GM19025 (cell line): ENCODE results near the gene SPAG17.

Source experiments
- ATAC-seq: cut with Tn5 transposase; IDR thresholded peaks from one replicate; pipeline ENCODE4 v1.9.1; 2021; ENCODE audit warnings: mild to moderate bottlenecking, low read depth, moderate library complexity; ENCODE audit not compliant: unreplicated experiment

Gene SPAG17

DNA sequence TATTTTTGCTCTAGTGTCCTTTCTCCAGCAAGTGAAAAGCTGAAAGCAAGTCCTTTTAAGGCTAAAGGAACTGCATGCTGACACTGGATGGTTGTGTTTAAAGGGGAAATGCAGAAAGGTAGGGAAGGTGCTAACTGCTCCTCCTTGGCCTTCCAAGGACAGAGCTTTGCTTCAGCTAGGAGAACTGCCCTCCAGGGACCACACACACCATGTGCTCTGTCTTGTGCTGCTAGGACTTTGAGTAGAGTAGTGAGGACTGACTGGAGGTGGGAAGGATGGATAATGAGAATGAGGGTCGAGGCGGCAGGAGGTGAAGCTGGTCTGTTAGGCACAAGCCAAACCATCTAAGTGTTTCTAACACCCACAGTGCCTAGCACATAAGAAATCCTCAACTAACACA is 177.6 kb downstream of the SPAG17 start:
- no peak for ATAC-seq

DNA sequence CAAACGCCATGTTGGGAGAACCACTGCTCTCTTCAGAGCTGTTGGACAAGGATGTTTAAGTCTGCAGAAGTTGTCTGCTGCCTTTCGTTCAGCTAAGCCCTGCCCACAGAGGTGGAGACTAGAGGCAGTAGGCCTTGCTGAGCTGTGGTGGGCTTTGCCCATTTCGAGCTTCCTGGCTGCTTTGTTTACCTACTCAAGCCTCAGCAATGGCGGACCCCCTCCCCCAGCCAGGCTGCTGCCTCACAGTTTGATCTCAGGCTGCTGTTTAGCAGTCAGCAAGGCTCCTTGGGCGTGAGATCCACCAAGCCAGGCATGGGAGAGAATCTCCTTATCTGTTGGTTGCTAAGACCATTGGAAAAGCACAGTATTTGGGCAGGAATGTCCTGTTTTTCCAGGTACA is 180.7 kb downstream of the SPAG17 start:
- no peak for ATAC-seq

DNA sequence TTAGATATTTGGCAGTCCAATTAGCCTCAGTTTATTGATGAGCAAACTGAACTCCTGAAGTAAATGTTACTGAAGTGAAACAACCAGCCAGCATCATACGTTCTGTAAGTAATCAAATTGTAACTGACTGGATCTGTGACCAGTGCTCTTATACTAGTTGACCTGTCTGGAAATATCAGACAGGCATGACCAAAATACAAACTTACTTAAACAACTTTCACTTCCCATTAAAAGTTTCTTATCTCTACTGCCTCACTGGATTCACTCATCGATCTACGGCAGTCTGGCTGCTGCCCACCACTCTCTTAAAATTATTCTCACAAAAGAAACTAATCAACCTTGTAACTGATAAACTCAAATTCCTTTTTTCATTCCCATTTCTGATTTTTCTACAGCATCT is 199.1 kb downstream of the SPAG17 start:
- ATAC-seq = no peak

DNA sequence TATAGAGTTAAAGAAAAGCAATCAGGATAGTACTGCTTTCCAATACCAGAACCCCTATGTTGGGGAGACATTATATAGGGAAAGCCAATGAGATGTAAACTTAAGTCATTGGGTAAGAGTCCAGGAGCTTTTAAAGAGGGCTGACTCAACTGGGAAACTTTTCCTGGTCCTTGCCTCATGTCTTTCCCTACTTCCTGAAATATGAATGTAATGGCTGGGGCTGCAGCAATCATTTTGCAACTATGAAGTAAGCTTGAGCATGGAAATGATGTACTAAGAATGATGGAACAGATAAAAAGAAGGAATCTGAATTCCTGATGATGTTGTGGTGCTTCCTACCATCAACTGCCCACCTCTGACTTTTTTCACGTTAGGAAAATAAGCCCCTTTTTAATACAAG is 199.8 kb downstream of the SPAG17 start:
- no peak for ATAC-seq

DNA sequence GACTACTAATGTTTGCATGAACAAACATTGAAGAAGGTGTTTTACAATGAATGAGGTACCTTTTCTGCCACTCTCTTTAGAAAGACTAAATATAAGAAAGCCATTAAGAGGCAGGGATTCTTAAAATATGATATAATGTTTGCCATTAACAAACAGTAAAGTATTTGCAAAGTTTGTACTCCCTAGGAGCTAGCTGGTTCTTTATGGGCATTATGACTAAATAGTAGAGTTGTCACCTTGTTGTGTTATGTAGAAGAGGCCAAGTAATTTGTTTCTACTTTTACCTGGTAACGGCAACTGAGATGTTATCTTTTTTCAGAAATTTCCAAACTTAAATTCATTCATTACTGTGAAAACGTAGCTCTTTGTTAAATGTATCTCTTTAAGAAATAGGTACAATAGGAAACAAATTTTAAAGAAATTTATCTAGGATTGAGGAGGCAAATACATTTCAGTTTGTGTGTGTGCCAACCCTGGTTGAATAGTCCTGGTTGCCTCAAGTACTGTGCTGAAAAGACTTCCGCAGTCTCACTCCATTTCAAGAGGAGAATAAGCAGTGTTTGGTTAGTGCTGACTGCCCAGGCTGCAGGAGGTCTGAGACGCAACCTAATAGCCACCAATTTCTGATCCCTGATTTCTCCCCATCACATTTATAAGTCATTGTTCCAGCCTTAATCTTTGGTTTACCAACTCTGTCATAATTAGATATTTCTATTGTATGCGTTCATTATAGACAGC is 203.4 kb downstream of the SPAG17 start:
- no peak for ATAC-seq

DNA sequence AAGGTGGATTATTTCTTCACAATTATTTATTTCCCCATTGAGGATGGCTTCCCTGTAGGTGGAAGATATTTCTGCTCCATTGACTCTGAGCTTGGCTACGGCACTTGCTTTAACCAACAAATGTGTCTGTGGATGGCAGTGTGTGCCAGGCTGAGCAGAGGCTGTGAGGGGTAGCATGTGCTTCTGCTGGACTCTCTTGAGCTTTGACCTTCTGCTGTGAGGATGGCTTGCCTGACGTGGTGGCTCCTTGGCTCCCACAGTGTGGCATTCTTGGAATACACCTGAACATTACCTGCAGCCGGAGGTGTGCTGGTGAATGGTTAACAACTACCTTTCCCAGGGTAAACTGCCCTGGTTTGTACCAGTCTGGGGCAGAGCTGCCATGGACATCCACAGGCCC is 208.6 kb downstream of the SPAG17 start:
- ATAC-seq = no peak

DNA sequence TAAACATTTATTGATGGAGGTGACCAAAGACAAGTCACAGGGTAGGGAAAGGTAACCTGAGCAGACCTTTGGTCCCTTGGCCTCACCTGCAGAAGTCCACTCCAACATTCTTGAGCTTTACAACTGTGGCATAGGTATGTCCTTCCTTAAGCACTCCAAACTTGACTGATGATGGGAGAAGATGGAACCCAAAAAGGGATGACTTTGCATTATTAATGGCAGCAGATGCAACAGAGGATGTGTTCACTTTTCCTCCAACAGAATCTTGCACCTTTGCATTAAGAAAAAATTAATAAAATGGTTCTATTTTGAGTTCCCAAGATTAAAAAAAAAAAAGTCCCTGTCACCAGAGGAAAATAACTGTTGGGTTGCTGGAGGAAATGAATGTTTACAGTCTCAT is 213.3 kb downstream of the SPAG17 start:
- ATAC-seq = no peak

DNA sequence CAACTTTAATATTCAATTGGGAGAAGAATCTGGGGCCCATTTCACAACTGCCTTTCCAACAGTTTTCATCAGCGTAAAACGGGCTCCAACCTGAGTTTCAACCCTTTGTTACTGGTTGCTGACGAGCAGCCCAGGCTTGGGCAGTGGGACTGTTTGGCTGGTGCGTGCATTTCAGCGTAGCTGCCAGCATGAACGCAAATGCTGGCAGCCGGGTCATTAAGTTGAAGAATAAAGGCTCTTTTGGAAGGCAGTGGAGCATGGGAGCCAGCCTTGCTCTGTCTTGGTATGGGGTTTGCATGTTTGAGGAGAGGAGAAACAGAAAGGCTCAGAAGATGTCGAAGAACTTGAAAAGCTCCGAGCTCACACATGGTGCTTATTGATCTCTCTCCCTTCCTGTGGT is 214.8 kb downstream of the SPAG17 start:
- no peak for ATAC-seq

DNA sequence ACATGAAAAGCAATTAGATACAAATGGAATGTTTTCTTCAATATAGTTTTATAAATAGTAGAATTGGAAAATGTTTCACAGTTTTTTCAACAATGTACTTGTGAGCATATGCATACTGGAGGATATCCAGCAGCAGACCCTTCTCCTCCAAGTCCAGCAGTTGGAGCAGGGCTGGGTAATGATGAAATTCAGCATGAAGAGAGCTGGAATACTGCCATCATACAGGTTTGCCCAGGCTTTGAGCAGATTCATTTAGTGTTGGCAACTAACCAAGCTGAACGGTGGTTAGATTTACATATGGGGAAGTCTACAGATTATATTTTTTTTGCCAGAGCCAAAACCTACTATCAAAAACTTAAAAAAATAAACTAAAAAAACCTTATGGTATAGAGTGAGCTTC is 217.1 kb downstream of the SPAG17 start:
- ATAC-seq = no peak

DNA sequence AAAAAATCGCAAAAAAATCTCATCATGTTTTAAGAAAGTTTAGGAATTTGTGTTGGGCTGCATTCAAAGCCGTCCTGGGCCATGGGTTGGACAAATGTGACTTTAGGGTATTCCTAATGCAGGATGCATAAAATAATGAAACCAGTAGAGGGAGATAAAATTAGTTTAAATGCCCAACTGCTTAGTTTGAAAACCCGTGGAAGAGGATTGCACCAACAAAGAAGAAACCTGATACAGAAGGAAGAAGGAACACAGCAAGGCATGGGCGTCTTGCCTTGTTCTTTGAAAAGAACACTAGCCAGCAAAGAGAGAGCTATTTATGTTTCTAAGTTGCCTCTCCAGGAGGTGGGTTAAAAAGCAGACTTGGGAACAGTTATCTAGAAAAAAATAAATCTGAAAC is 217.6 kb downstream of the SPAG17 start:
- no peak for ATAC-seq

DNA sequence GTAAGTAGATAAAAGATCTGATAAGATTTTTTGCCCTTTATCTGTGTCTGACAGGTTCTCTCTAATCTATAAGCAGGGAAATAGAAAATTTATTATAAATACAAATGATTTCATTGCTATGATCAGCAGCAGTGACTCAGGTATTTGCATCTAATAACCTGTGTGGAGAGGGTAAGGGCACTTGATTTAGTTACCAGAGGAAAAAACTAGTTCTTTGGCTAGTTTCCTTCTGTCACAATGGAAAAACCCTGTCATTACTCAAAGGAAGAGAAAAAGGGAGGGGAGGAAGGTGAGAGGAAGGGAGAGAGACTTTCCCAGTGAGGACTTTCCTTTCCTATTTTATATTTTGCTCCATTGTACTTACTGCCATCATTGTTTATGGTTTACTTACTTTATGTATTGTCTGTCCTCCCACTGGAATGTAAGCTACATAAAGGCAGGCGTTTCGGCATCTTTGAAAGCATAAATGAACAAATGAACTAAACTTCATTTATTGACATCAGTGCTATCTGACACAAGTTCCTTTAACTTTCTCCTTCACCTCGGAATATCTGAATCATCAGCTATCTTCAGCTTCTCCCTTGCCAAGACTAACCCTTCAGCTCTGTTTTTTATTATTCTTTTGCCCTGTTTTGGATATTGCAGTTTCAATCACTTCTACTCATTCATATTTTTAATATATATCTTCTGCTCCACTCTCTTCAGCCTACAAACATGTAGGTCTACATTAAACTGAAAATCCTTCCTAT is 220.6 kb downstream of the SPAG17 start:
- ATAC-seq = no peak

DNA sequence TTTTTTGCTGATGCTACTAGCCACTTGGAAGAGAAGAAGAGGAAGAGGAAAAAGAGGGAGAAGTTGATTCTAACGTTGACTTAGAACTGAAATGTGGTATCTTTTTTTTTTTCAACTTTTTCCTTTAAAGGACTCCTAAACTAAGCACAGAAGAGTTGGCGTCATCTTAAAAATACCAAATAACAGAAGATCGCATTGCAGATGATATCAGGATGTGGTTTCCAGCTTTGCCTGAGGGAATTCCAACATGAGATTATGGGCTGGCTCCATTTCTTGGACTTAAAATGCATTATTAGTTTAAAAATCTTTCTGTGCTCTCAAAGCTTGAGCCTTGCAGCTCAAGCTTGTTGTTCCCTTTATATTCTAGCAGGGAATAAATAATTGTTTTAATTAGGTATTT is 225.7 kb downstream of the SPAG17 start:
- no peak for ATAC-seq

DNA sequence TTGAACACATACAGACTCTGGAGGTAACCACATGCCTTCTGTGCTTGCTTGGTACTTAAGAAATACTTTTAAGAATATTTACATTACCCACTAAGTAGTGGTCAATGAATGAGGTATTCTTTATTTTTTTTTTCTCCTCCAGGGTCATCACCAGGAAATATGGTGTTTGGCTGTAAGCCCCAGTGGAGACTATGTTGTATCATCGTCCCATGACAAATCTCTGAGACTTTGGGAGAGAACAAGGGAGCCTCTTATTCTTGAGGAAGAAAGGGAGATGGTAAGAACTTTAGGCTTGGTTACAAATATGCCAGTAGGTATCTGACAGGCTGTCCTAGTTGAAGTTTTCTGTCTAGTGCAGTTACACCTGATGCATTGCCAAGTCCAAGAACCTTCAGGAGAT is 232.6 kb downstream of the SPAG17 start:
- ATAC-seq = no peak

DNA sequence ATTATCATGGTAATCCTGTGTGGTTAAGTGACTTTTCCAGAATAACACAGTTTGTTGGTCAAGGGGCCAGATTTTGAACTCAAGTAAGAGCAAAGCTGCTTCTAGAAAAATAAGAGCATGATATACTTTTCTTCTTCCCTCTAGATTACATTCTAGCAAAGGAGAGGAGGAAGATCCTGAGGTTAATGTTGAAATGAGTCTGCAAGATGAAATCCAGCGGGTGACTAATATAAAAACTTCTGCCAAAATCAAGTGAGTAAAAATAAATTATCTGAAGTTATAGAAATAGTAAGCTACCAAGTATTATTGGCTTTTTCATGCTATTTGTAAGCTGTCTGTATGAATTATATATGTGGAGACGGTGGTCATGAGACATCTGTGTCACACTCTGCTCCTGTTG is 242.7 kb downstream of the SPAG17 start:
- no peak for ATAC-seq

DNA sequence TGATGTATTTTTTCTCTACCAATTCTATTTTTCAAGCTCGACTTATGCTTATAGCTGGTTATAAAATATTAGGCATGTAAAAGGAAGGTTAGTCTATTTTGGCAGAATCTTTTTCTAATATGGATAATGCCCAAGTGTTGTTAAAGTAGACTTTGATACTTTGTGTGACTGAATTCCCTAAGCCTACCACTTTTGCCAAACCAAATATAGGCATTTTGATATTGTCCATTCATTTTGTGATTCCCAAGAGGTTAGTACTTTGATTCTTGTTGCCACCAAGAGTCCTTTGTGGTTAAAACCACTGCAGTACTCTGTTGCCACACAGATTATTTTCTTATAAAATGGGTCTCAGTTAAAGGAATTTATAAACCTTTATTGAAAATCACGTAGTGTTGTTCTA is 251.3 kb downstream of the SPAG17 start:
- no peak for ATAC-seq

DNA sequence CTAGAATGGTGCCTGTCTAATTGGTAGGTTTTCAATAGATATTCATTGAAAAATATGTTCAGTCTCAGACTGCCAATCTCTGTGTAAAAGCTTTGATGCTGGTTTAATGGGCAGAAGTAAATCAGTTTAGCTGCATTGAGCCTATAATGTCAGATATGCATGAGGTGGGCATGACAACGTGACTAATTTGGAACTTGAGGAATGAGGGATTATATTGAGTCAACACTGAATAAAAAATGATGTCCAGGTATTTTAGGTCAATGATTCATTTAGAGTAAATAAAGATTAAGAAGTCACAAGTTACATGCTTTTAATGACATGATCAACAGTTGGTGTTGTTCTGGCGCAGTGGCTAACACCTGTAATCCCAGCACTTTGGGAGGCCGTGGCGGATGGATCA is 252.5 kb downstream of the SPAG17 start:
- no peak for ATAC-seq

DNA sequence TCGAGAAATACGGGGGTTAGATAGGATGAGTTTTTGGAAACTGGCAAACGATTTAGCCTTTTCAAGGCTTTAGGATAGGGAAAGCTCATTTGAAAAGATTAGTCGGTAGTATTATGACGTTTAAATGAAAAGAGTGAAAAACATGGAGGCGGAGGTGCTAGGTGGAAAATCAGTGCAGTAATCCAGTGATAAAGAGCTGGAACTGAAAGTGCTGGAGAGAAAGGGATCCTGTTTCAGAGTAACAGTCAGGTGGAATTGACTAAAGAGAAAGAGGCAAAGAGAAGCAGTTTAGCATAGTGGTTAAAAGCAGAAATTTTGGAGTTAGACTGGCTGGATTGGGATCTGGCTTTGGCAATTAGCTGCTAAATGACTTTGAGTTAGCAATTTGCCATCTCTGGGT is 254.5 kb downstream of the SPAG17 start:
- ATAC-seq = no peak

DNA sequence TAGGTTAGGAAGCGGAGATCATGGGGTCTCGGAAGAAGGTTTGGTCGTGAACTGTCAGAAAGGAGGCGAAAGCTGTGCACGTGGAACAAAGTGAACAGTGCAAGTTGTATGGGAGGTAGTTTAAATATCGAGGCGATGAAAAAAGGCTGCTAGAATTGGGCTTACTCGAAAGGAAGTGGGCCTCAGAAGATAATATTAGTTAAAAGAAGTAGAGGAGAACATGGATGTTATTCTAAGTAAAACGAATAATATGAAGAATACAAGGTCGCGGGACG is 254.9 kb downstream of the SPAG17 start:
- no peak for ATAC-seq

DNA sequence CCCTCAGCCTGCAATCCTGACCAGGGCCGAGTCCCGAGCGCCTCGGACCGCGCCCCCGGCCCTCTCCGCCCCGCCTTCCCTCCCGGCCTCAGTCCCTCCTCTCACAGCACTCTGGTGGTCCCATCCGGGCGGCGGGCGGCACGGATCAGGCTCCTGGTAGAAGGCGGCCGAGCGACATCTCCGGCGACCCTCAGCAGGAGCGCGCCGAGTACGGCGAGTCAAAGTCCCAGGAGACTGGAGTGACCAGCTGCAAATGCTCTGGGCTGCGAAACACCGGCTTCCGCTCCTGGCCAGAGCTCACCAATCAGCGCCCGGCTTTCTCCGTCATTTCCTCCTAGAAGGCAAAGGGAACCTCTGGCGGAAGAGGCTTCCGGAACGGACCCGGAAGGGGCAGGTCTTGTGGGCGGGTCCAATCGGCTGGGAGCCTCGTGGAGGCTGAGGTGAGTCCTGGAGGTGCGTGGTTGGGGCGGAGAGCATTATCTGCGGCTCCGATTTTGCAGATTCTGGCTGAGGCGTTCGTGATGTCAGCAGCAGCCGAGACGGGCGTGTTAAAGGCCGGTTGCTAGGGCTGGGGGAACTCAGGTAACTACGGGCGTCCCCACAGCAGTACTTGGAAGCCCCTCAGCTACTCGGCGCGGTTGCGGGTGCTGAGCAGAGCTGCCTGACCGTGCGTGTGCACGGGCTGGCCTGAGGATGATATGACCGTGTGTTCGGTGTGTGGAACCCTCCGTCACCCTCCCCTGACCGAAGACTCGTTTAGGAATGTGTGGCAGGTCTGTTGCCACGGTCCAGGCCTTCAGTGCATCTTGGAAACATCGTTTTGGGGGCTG is 255.5 kb downstream of the SPAG17 start, which contains the start of the genes GDAP2 and WDR3:
Gene GDAP2 (minus strand): TSS at position 279 of the 830 bp plus-strand sequence. CDS start 9,264 bp downstream, outside the sequence.
Gene WDR3 (plus strand): TSS at position 397 of the 830 bp plus-strand sequence. CDS start 3,581 bp downstream, outside the sequence.
- ATAC-seq = peak; percentile 92

DNA sequence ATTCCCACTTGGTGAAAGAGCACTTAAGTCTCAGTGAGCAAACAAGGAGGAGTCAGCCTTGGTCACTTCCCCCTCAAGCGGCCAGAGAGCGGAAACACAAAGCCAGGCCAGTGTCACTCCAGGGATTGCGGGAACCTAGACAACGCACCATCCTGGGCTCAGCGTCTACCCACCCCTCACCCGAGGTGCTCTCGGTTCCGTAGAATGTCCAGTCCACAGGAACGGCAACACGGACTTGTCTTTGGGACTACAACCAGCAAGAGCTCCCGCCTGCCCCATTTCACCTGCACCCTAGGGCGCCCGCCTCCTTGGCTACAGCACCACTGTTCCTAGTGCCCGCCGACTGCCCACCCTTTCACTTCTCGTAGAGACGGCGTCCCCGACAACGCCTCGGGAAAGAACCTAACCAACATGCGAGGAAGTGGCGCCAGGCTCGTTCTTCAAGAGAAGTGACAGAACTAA is 256.1 kb downstream of the SPAG17 start:
- peak; percentile 29 for ATAC-seq

DNA sequence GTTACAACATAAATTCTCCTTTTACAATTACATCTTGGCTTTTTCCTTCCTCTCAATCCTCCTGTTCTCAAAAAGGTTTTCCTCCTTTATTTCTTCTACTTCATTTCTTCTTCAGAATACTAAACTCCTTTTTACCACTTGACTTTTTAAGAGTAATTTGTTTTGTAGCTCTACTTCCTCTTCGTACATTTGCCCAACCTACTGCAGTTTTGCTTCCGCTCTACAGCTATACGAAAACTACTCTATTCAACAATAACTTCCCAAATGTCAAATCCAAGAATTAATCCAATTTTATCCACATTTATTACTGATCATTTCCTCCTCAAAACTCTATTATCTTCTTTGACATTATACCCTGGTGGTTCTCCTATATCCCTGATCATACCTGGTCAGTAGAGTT is 259.0 kb downstream of the SPAG17 start:
- ATAC-seq = no peak
